SIG-M5 (cell line): ENCODE data around the gene KIF5A.
"Not testable (repeated sequence)": the region's sequence is repeated elsewhere in the genome, so short reads cannot be mapped to it uniquely, and the experiment has no call there.

Source experiments
- DNase-seq: peaks from one replicate; lab custom pipeline; 2025; lab: John Stamatoyannopoulos, UW

The KIF5A gene

DNA sequence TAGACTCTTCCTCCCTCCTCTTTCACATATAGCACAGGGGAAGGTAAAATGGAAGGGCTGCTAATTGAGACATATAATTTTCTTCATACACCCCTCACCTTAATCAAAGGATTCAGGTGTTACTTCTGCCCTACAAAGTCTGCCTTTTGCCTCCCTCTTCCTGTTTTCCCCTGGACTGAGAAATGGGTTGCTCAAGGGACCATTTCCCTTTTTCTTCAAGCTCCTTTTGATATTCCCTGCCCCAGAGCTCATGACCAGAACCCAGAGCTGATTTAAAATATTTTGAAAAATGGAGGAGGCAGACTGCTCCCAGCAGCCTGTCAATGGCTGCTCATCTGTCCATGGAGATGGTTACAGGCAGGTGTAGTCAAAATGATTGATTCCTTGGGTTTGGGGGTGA, 34.8 kb downstream of the KIF5A start:
- peak; percentile 9 for DNase-seq

GRCh38 chr12:57585156-57585555, 35.3 kb downstream of the KIF5A start:
- no peak for DNase-seq

- no peak for DNase-seq
These were observed 36.3 kb downstream of the KIF5A start for GRCh38 chr12:57586128-57586527.

DNA sequence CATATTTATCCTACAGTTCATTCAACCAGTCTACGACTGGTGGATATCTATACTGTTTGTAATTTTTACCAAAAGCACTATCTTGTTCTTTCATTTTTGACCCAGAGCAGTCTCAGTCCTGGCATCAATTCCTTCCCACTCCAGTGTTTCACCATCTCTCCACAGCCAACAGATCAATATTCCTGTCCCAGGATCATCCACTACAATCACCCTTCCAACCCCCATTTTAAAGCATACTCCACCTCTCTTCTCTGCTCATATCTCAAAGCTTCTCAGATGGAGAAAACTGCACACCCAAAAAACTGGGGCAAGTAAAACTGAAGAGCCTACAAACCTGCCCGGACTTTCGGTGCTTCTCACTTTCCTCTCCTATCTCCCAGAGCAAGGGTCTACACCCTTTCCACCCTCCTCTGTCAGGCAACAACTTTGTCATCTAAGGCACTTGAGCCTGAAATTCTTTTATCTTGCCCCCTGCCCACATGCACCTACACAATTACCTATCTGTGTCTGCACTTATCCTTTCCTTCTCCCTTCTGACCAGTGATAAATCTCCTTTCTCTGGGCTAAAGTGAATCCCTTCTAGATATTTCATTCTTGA, 37.1 kb downstream of the KIF5A start:
- no peak for DNase-seq

DNA sequence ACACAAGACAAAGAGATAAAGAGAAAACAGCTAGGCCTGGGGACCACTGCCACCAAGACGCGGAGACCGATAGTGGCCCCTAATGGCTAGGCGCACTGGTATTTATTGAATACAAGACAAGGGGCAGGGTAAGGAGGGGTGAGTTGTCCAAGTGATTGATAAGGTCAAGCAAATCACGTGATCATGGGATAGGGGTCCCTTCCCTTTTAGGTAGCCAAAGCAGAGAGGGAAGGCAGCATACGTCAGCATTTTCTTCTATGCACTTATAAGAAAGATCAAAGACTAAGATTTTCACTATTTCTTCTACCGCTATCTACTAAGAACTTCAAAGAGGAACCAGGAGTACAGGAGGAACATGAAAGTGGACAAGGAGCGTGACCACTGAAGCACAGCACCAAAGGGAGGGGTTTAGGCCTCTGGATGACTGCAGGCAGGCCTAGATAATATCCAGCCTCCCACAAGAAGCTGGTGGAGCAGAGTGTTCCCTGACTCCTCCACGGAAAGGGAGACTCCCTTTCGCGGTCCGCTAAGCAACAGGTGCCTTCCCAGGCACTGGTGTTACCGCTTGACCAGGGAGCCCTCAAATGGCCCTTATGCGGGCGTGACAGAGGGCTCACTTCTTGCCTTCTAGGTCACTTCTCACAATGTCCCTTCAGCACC, 39.2 kb downstream of the KIF5A start:
- not testable (repeated sequence) for DNase-seq

GRCh38 chr12:57590479-57590863, 40.6 kb downstream of the KIF5A start:
- no peak for DNase-seq

DNA sequence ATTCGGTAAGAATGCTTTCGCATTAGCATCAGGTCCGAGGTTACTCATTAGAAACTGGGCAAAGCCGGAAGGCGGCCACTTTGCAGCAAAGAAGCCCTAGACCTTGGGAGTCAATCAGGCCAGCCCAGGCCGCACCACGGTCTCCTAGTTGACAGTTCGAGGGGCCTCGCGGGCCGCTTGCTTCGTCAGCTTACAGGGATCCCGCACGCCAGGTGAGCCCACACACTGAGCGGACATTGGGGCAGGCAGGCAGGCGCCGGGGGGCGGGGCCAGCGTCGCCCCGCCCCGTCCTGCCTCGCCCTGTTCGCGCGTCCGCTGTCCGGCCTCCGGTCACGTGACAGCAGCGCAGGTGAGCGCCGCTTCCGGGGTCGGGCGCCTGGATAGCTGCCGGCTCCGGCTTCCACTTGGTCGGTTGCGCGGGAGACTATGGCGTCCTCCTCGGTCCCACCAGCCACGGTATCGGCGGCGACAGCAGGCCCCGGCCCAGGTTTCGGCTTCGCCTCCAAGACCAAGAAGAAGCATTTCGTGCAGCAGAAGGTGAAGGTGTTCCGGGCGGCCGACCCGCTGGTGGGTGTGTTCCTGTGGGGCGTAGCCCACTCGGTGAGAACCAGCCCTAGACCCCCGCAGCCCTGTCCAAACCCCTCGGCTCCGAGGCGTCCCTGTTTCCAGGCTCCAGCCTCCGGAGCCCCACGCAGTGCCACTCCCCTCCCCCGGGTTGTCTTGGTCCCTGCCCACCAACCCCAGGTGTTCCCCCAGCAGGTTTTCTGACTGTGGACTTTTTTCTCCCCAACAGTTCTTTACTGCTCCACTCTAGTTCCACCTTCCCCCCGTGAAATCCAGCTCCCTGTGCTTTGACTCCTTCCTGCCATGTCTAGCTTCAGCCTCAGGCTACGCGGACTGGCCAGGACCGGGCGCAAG, 41.3 kb downstream of the KIF5A start, which contains the start of gene PIP4K2C:
TSS of gene PIP4K2C (plus strand) at position 329 of the 918 bp plus-strand sequence. CDS start at position 427, 98 bp downstream.
- no peak for DNase-seq

- no peak for DNase-seq
These were observed 42.0 kb downstream of the KIF5A start for GRCh38 chr12:57591782-57592325.

DNA sequence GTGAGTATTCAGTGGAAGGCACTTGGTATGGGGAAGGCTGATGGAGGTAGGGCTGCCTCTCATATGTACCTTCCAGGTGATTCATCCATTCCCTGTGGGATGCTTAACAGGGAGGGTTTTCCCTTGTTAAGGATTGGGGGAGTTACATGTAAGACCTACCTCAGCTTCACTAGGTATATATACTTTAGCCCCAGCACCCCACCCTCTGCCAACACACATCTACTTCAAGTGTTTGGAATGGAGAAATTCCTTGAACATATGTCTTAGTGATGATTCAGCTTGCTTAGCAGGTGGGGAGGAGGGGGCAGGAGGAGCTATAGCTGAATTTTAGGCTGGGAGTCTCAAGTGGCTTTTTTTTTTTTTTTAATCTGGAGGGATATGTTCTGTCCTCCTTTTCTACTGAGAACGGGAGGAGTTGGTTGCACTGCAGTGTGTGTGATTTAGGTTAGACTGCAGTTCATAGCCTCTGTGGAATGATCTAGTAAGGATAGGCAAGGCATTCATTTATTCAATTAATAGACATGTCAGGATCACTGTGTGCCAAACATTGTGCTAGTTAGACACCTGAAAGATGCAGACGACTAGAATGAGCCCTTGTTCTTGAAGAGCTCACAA, 42.8 kb downstream of the KIF5A start:
- no peak for DNase-seq

DNA sequence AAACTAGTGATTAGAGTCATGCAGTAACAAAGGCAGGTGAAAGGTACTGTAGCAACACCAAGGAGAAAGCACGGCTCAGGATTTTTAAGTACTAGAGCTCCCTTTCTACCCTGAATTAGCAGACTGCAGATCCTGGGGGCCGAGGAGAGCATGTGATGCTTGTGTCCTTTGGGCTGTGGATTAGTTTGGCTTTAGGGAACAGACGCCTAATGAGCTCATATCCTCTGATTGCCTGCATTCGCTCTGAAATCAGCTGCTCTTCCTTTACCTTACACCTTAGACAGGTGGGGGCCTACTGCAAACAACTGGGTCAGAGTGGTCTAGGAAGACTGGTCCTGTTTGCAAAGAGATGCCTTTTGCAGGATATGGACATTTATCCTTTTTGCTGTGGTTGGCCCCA, 43.3 kb downstream of the KIF5A start:
- DNase-seq, result no peak

- DNase-seq, result no peak
These were observed 50.6 kb downstream of the KIF5A start for GRCh38 chr12:57600395-57600794.

DNA sequence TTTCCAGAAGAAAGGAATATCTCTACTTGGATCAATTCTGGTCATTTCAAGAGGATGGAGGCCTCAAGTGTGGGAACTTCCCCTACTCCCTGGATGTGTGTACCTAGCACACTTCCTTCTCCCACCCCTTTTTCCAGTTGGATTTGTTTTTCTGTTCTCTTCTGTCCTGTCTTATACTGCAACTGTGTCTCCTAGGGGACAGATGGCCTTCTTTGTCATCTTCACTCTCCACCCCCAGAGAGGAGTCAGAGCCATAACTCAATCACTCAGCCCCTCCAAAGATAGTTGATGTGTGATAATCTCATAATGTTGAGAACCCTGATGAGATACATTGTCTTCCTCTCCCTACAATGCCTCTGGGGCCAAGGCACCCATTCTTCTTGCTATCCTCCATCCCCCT, 52.7 kb downstream of the KIF5A start:
- no peak for DNase-seq

DNA sequence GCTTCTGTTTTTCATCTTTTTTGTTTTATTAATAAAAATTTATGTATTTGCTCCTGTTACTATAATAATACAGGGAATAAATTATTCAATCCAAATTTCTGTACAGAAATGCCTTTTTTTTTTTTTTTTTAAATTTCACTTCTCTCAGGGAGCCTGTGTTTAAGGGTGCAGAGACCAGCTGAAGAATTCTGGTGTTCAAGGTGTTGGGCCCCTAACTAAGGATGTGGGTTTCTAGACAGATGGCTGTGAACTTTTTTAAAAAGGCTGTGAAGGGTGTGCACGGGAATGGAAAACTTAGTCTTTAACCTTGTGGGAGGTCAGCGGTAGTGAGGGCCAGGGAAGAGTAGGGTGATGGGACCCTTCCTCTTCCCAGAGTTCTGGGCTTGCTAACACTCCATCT, 53.5 kb downstream of the KIF5A start:
- no peak for DNase-seq

- DNase-seq, result no peak
These were observed 54.1 kb downstream of the KIF5A start for GRCh38 chr12:57603815-57604453.

DNA sequence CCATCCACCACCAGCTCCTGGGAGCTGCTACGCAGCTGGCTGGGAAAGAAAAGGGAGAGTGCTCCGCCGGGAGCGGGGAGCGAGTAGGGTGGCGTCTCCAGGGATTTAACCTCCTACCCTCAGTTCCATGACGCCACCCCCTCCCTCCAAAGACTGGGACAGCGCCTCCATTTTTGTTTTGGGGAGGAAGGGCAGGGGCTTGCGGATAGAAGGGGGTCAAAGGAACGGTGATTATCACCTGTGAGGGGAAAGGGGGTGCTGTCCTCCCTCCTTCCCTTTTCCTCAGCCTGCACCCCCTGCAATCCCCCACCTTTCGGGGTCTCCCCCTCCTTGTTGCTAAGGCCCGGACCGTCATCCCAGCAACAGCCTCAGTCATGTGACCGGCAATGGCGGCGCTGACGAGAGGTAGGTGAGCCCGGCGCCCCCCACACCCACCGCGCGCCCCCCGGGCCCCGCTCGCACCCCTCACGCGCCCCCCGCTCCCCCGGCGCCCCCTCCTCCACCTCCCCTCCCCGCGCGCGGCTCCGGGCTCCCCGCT, 54.7 kb downstream of the KIF5A start, which contains the start of gene DTX3:
TSS of gene DTX3 (plus strand) at position 371 of the 538 bp plus-strand sequence. CDS start 1,694 bp downstream, outside the sequence.
- DNase-seq, result no peak

GRCh38 chr12:57604992-57605810, 55.4 kb downstream of the KIF5A start:
- DNase-seq, result no peak

DNA sequence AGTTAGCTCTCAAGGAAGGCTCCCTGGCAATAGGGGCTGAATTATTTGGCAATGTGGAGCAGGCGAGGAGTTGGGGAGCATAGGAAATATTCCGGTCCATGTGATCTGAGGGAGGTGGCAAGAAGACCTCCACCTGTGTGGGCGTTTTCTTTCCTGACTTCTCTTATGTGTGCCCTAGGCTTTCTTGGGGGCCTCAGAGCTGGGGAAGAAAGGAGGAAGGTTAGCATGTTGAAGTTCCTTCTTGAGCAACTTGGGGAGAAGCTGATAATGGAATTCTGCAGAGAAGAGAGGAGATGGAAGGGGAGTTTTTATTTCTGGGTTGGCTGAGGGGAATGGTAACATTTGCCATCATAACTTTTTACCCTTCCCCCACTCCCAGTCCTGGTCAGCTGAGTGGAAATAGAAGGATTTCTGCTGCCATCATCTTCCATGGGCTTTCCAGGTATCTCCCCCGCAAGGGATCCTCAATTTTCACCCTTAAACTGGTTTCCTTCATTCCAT, 56.0 kb downstream of the KIF5A start:
- no peak for DNase-seq

GRCh38 chr12:57606399-57606798, 56.6 kb downstream of the KIF5A start:
- DNase-seq, result no peak

DNA sequence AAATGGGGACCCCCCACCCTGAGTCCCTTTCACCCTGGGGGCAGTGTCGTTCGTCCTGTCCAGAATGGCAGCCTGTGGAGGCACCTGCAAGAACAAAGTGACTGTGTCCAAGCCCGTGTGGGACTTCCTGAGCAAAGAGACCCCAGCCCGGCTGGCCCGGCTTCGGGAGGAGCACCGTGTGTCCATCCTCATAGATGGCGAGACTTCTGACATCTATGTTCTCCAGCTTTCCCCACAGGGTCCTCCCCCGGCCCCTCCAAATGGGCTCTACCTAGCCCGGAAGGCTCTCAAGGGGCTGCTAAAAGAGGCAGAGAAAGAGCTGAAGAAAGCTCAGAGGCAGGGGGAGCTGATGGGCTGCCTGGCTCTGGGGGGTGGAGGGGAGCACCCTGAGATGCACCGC, 57.0 kb downstream of the KIF5A start:
- no peak for DNase-seq
